Activated CD4-positive, alpha-beta memory T cell treated with anti-CD3 and anti-CD28 coated beads, Interleukin-2, amount 10 ng/mL, durations not matched to agents 7 days and 5 days (primary cell): ENCODE data around the gene ACBD4. TPM values are rescaled to one million over a fixed set of nuclear protein-coding genes. Genes with fewer than 3 reads are reported as not detected.
A peak's percentile ranks its signal among the peaks of the same experiment; 100 is the strongest.

Experiments
- CTCF ChIA-PET: fragments of 350-600 bp; sonication (Branson Sonifier 250); formaldehyde crosslinking; loops from one replicate; lab custom pipeline; 2021; ENCODE audit warnings: antibody characterized with exemption, inconsistent platforms; lab: Charles Lee
- POLR2A ChIA-PET: fragments of 350-600 bp; sonication (Branson Sonifier 250); formaldehyde crosslinking; loops from one replicate; lab custom pipeline; 2021; ENCODE audit warnings: antibody characterized with exemption; lab: Charles Lee
- DNase-seq: peaks from one replicate; pipeline ENCODE4 v3.0.0-alpha.2; 2020
- H3K27ac Mint-ChIP-seq: one replicate; pipeline ENCODE4 v1.8.0; 2021; ENCODE audit warnings: mild to moderate bottlenecking, mixed read lengths
- H3K27me3 Mint-ChIP-seq: one replicate; pipeline ENCODE4 v1.8.0; 2021; ENCODE audit warnings: mixed read lengths
- H3K36me3 Mint-ChIP-seq: one replicate; pipeline ENCODE4 v1.8.0; 2021; ENCODE audit warnings: low read depth, mixed read lengths
- H3K4me1 Mint-ChIP-seq: one replicate; pipeline ENCODE4 v1.8.0; 2021; ENCODE audit warnings: mixed read lengths
- H3K4me3 Mint-ChIP-seq: one replicate; pipeline ENCODE4 v1.8.0; 2021; ENCODE audit warnings: mild to moderate bottlenecking, mixed read lengths
- H3K9me3 Mint-ChIP-seq: one replicate; pipeline ENCODE4 v1.8.0; 2021; ENCODE audit warnings: mixed read lengths
- total RNA-seq, 2 experiments: library from RNA; stranded (reverse); gene quantifications; one replicate each; pipeline ENCODE4 v1.2.3, GENCODE V29; 2021

Gene ACBD4
- total RNA-seq, 2 experiments from 2014 or later, result 15.0 to 17.8 TPM

GRCh38 chr17:45135978-45136791 is 698 bp downstream of the ACBD4 start:
- Mint-ChIP-seq H3K27me3 (peaks cover 3% of the 10 kb centered on the region), H3K9me3 (no peaks in the 10 kb centered on the region), H3K4me1 (peaks cover 26% of the 10 kb centered on the region), H3K36me3 (peaks cover 2% of the 10 kb centered on the region), H3K4me3 (peak overlapping the region; percentile 87), H3K27ac (peak overlapping the region; percentile 66)
- DNase-seq, result no peak
- ChIA-PET CTCF (interaction anchor here (0.6 to 11.5 kb wide), 75 partner anchors 11 to 580 kb away, joined by 3 to 347 read pairs (median 5); partner anchors contain the start of genes DCAKD, EFTUD2, FMNL1 and FZD2), POLR2A (interaction anchor here (0.7 to 6.0 kb wide), 13 partner anchors 9 to 93 kb away, joined by 3 to 106 read pairs (median 6); partner anchors contain the start of genes HEXIM1, HEXIM2 and NMT1)

DNA sequence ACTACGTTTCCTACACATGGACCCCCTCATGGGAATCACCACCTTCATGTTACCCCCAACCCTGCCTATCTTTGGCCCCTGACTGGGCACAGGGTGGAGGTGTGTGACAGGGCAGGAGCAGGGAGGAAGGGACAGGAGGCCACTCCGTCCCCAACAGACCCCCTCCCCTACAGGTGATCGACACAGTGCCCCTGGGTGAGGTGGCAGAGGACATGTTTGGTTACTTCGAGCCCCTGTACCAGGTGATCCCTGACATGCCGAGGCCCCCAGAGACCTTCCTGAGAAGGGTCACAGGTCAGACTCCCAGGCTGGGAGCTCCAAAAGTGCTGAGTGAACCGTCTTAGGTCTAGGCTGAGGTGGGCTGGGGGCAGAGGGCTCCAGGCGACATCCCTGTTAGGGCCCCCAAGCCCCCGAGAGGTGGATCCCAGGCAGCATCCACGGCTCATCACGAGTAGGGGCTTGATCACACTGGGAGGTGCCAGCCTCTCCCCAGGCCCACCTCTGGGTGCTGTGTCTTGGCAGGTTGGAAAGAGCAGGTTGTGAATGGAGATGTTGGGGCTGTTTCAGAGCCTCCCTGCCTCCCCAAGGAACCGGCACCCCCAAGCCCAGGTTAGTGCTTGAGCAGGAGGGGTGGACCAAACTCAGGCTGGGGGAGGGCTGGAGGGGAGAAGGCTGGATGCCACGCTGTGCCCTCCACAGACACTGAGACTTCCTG is 1.5 kb downstream of the ACBD4 start:
- CTCF ChIA-PET, result interaction anchor here (2.3 to 11.5 kb wide), 3 partner anchors 12 to 58 kb away, joined by 67 to 347 read pairs (median 221); partner anchors contain the start of genes HEXIM1 and HEXIM2
- POLR2A ChIA-PET, result interaction anchor here (2.2 to 6.0 kb wide), 2 partner anchors 8 to 13 kb away, joined by 16 to 106 read pairs; partner anchors contain the start of gene HEXIM1
- H3K4me1 Mint-ChIP-seq, result peaks cover 32% of the 10 kb centered on the region
- no peak overlapping the region for H3K27ac Mint-ChIP-seq
- peak overlapping the region; percentile 87 for H3K4me3 Mint-ChIP-seq
- no peaks in the 10 kb centered on the region for H3K27me3 Mint-ChIP-seq
- H3K36me3 Mint-ChIP-seq, result peaks cover 2% of the 10 kb centered on the region
- DNase-seq, result no peak
- no peaks in the 10 kb centered on the region for H3K9me3 Mint-ChIP-seq

DNA sequence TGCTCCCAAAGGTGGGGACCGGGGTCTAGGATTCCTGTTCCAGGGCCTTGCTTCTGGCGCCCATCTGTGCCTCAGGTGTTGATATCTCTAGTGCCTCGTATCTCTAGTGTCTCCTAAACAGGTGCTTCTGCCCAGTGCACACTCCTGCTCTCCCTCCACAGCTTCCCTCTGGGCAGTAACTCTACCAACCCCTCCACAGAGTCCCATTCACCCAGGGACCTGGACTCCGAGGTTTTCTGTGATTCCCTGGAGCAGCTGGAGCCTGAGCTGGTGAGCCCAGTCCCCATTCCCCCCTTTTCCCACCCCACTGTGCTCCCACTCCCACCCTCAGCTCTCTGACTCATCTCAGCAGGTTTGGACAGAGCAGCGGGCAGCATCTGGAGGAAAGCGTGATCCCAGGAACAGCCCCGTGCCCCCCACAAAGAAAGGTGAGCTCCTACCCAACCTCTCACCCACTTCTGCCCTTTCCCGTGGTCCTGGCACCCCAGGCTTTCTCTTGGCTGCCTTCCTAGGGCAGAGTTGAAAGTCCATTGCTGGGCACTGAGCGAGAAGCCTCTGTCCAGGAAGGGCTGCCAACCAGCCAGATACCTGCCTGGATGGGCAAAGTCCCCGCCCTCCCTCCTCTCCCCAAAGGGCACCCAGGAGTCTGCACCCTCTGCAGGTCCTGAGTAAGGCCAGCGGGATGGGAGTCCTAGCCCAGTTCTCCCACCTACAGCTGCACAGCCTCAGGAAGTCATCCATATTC is 2.2 kb downstream of the ACBD4 start:
- Mint-ChIP-seq H3K27me3 (no peaks in the 10 kb centered on the region), H3K9me3 (no peaks in the 10 kb centered on the region), H3K27ac (no peak overlapping the region), H3K36me3 (peaks cover 2% of the 10 kb centered on the region), H3K4me3 (no peak overlapping the region), H3K4me1 (peaks cover 33% of the 10 kb centered on the region)
- DNase-seq, result no peak
- CTCF ChIA-PET, result interaction anchor here (0.6 to 11.5 kb wide), 3 partner anchors 11 to 88 kb away, joined by 3 to 347 read pairs (median 221); partner anchors contain the start of gene HEXIM1
- POLR2A ChIA-PET, result interaction anchor here (6.0 kb wide), 1 partner anchor 12 kb away, joined by 106 read pairs; the partner anchor contains the start of gene HEXIM1

GRCh38 chr17:45138911-45139532 is 3.5 kb downstream of the ACBD4 start:
- DNase-seq, result no peak
- POLR2A ChIA-PET, result interaction anchor here (3.6 to 6.0 kb wide), 2 partner anchors 11 to 22 kb away, joined by 14 to 106 read pairs; partner anchors contain the start of genes HEXIM1 and HEXIM2
- CTCF ChIA-PET, result interaction anchor here (0.6 to 11.5 kb wide), 4 partner anchors 10 to 89 kb away, joined by 3 to 347 read pairs (median 4); partner anchors contain the start of gene HEXIM1
- no peaks in the 10 kb centered on the region for H3K27me3 Mint-ChIP-seq
- no peak overlapping the region for H3K27ac Mint-ChIP-seq
- peaks cover 2% of the 10 kb centered on the region for H3K36me3 Mint-ChIP-seq
- H3K4me3 Mint-ChIP-seq, result no peak overlapping the region
- peaks cover 33% of the 10 kb centered on the region for H3K4me1 Mint-ChIP-seq
- H3K9me3 Mint-ChIP-seq, result no peaks in the 10 kb centered on the region

DNA sequence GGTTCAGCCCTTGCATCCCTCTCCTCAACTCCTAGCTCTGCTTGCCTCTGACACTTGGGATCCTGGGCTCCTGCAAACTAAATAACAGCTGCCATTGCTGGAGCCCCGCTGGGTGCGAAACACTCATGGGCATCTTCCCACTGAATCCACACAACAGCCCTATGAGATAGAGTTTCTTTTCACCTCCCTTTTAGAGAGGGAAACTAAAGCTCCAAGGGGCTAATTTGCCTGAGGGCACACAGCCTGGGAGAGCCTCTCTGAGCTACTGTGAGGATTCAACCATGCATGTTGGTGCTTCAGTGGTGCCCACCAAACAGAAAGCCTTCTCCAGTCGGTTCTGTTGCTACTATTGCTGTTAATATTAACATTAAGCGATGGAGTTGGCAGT is 4.0 kb downstream of the ACBD4 start:
- H3K27me3 Mint-ChIP-seq, result no peaks in the 10 kb centered on the region
- ChIA-PET CTCF (interaction anchor here (0.6 to 11.5 kb wide), 4 partner anchors 9 to 90 kb away, joined by 3 to 347 read pairs (median 4); partner anchors contain the start of gene HEXIM1), POLR2A (interaction anchor here (3.6 to 6.0 kb wide), 2 partner anchors 10 to 22 kb away, joined by 14 to 106 read pairs; partner anchors contain the start of genes HEXIM1 and HEXIM2)
- no peak overlapping the region for H3K27ac Mint-ChIP-seq
- no peak overlapping the region for H3K4me3 Mint-ChIP-seq
- H3K9me3 Mint-ChIP-seq, result no peaks in the 10 kb centered on the region
- peaks cover 35% of the 10 kb centered on the region for H3K4me1 Mint-ChIP-seq
- H3K36me3 Mint-ChIP-seq, result peaks cover 2% of the 10 kb centered on the region
- no peak for DNase-seq

GRCh38 chr17:45143094-45143670 is 7.7 kb downstream of the ACBD4 start:
- DNase-seq, result no peak
- peaks cover 11% of the 10 kb centered on the region for H3K36me3 Mint-ChIP-seq
- H3K4me3 Mint-ChIP-seq, result peak overlapping the region; percentile 32
- H3K27ac Mint-ChIP-seq, result no peak overlapping the region
- H3K27me3 Mint-ChIP-seq, result no peaks in the 10 kb centered on the region
- peaks cover 42% of the 10 kb centered on the region for H3K4me1 Mint-ChIP-seq
- H3K9me3 Mint-ChIP-seq, result no peaks in the 10 kb centered on the region
- ChIA-PET CTCF (interaction anchor here (11.2 to 11.5 kb wide), 2 partner anchors 5 to 6 kb away, joined by 347 read pairs; partner anchors contain the start of genes ACBD4, HEXIM1 and PLCD3), POLR2A (interaction anchor here (1.6 kb wide), 1 partner anchor 18 kb away, joined by 11 read pairs; the partner anchor contains the start of gene HEXIM2)

GRCh38 chr17:45143767-45144198 is 8.3 kb downstream of the ACBD4 start:
- no peak overlapping the region for H3K27ac Mint-ChIP-seq

GRCh38 chr17:45144199-45145034 is 8.9 kb downstream of the ACBD4 start:
- POLR2A ChIA-PET, result interaction anchor here (1.6 to 3.1 kb wide), 2 partner anchors 8 to 17 kb away, joined by 11 to 16 read pairs; partner anchors contain the start of genes ACBD4 and HEXIM2

More at GRCh38 chr17:45143767-45144198, 8.3 kb downstream of the ACBD4 start:
- peaks cover 11% of the 10 kb centered on the region for H3K36me3 Mint-ChIP-seq
- H3K27me3 Mint-ChIP-seq, result no peaks in the 10 kb centered on the region
- ChIA-PET CTCF (interaction anchor here (11.2 kb wide), 1 partner anchor 7 kb away, joined by 347 read pairs; the partner anchor contains the start of genes ACBD4 and PLCD3), POLR2A (interaction anchor here (1.6 to 3.1 kb wide), 2 partner anchors 8 to 18 kb away, joined by 11 to 16 read pairs; partner anchors contain the start of genes ACBD4 and HEXIM2)
- DNase-seq, result no peak
- peak overlapping the region; percentile 32 for H3K4me3 Mint-ChIP-seq
- no peaks in the 10 kb centered on the region for H3K9me3 Mint-ChIP-seq
- H3K4me1 Mint-ChIP-seq, result peaks cover 44% of the 10 kb centered on the region

GRCh38 chr17:45145035-45145389 is 9.5 kb downstream of the ACBD4 start:
- no peaks in the 10 kb centered on the region for H3K27me3 Mint-ChIP-seq
- H3K9me3 Mint-ChIP-seq, result no peaks in the 10 kb centered on the region
- no peak for DNase-seq
- CTCF ChIA-PET, result interaction anchor here (1.5 to 11.2 kb wide), 2 partner anchors 8 to 53 kb away, joined by 5 to 347 read pairs; partner anchors contain the start of genes ACBD4 and PLCD3
- H3K4me1 Mint-ChIP-seq, result peaks cover 45% of the 10 kb centered on the region
- POLR2A ChIA-PET, result interaction anchor here (1.6 to 3.1 kb wide), 3 partner anchors 9 to 17 kb away, joined by 6 to 16 read pairs (median 11); partner anchors contain the start of genes ACBD4 and HEXIM2
- H3K36me3 Mint-ChIP-seq, result peaks cover 21% of the 10 kb centered on the region
- peak overlapping the region; percentile 41 for H3K4me3 Mint-ChIP-seq
- H3K27ac Mint-ChIP-seq, result no peak overlapping the region

More at GRCh38 chr17:45144199-45145034, 8.9 kb downstream of the ACBD4 start:
- Mint-ChIP-seq H3K4me1 (peaks cover 44% of the 10 kb centered on the region), H3K27ac (no peak overlapping the region), H3K4me3 (peak overlapping the region; percentile 47), H3K36me3 (peaks cover 15% of the 10 kb centered on the region), H3K9me3 (no peaks in the 10 kb centered on the region), H3K27me3 (no peaks in the 10 kb centered on the region)
- no peak for DNase-seq
- CTCF ChIA-PET, result interaction anchor here (11.2 kb wide), 1 partner anchor 7 kb away, joined by 347 read pairs; the partner anchor contains the start of genes ACBD4 and PLCD3

GRCh38 chr17:45146166-45146565 is 10.7 kb downstream of the ACBD4 start:
- Mint-ChIP-seq H3K27me3 (no peaks in the 10 kb centered on the region), H3K4me1 (peaks cover 48% of the 10 kb centered on the region), H3K36me3 (peaks cover 25% of the 10 kb centered on the region), H3K9me3 (no peaks in the 10 kb centered on the region), H3K4me3 (peak overlapping the region; percentile 97), H3K27ac (peak overlapping the region; percentile 98)
- DNase-seq, result no peak
- ChIA-PET CTCF (interaction anchor here (1.5 to 11.2 kb wide), 2 partner anchors 9 to 52 kb away, joined by 5 to 347 read pairs; partner anchors contain the start of genes ACBD4 and PLCD3), POLR2A (interaction anchor here (0.6 to 3.1 kb wide), 4 partner anchors 10 to 83 kb away, joined by 3 to 16 read pairs (median 4); partner anchors contain the start of genes ACBD4 and HEXIM2)
